Karpas-422 (cell line): ENCODE results near the gene UMAD1. TPM values are rescaled to one million over a fixed set of nuclear protein-coding genes. Genes with fewer than 3 reads are reported as not detected.

Source experiments
- DNase-seq: peaks from one replicate; pipeline ENCODE4 v3.0.0-alpha.2; 2015
- H2AFZ ChIP-seq: fragments of 200-600 bp; sonication (generic); 2 replicates; pipeline ENCODE4 v1.6.1; 2014; ENCODE audit warnings: antibody characterized with exemption, low read length, mixed read lengths
- H3K27ac ChIP-seq: fragments of 200-600 bp; sonication (generic); 2 replicates; pipeline ENCODE4 v1.5.1; 2014; ENCODE audit warnings: mild to moderate bottlenecking, low read length, moderate library complexity
- H3K27me3 ChIP-seq: fragments of 200-600 bp; sonication (generic); 2 replicates; pipeline ENCODE4 v1.6.1; 2014; ENCODE audit warnings: low read length, mixed read lengths
- H3K36me3 ChIP-seq: fragments of 200-600 bp; sonication (generic); 2 replicates; pipeline ENCODE4 v1.6.1; 2014; ENCODE audit warnings: low read length, mixed read lengths; ENCODE audit not compliant: insufficient read depth
- H3K4me1 ChIP-seq: fragments of 200-600 bp; sonication (generic); 2 replicates; pipeline ENCODE4 v1.6.1; 2014; ENCODE audit warnings: mild to moderate bottlenecking, low read length, mixed read lengths
- H3K4me2 ChIP-seq: fragments of 200-600 bp; sonication (generic); 2 replicates; pipeline ENCODE4 v1.6.1; 2014; ENCODE audit warnings: low read length, low read depth, mild to moderate bottlenecking; ENCODE audit not compliant: poor library complexity, severe bottlenecking
- H3K4me3 ChIP-seq: fragments of 200-600 bp; sonication (generic); 2 replicates; pipeline ENCODE4 v1.5.1; 2014; ENCODE audit warnings: mild to moderate bottlenecking, antibody characterized with exemption, low read length, mixed read lengths
- H3K79me2 ChIP-seq: fragments of 200-600 bp; sonication (generic); 2 replicates; pipeline ENCODE4 v1.6.1; 2014; ENCODE audit warnings: mild to moderate bottlenecking, low read length, mixed read lengths
- H3K9ac ChIP-seq: fragments of 200-600 bp; sonication (generic); 2 replicates; pipeline ENCODE4 v1.6.0; 2014; ENCODE audit warnings: low read length
- H3K9me2 ChIP-seq: fragments of 200-600 bp; sonication (generic), shearing (Covaris generic); replicated peaks from 2 replicates; pipeline ENCODE4 v1.6.0; 2014; ENCODE audit warnings: mild to moderate bottlenecking, low read length, moderate library complexity; ENCODE audit not compliant: insufficient read depth
- H3K9me3 ChIP-seq: fragments of 300-700, 200-600 bp; sonication (generic); 2 replicates; pipeline ENCODE4 v1.6.1; 2014; ENCODE audit warnings: low read length, mixed read lengths
- H4K20me1 ChIP-seq: fragments of 200-600 bp; sonication (generic); 2 replicates; pipeline ENCODE4 v1.6.1; 2014; ENCODE audit warnings: mild to moderate bottlenecking, antibody characterized with exemption, low read length, low read depth; ENCODE audit not compliant: insufficient read depth
- total RNA-seq: library from RNA; depleted of rRNA; stranded (reverse); fragments of >200 nt; shearing (Covaris generic); gene quantifications from 2 replicates; pipeline ENCODE4 v1.2.3, GENCODE V29; 2014; ENCODE audit warnings: low replicate concordance

The UMAD1 gene
- total RNA-seq, 1 experiment from 2014 or later = 15.2 TPM

GRCh38 chr7:7617550-7617949 lies 23.0 kb upstream of the UMAD1 start:
- no peaks in the 10 kb centered on the region for H3K36me3 ChIP-seq
- no peak overlapping the region for H2AFZ ChIP-seq
- H3K4me1 ChIP-seq = no peaks in the 10 kb centered on the region
- no peaks in the 10 kb centered on the region for H3K9me3 ChIP-seq
- H3K4me2 ChIP-seq = no peak overlapping the region
- H3K27ac ChIP-seq = no peak overlapping the region
- H4K20me1 ChIP-seq = no peaks in the 10 kb centered on the region
- H3K9ac ChIP-seq = no peak overlapping the region
- no peak for DNase-seq
- no peaks in the 10 kb centered on the region for H3K27me3 ChIP-seq
- H3K79me2 ChIP-seq = no peaks in the 10 kb centered on the region
- no peaks in the 10 kb centered on the region for H3K9me2 ChIP-seq
- no peak overlapping the region for H3K4me3 ChIP-seq

- no peaks in the 10 kb centered on the region for H3K9me2 ChIP-seq
- H3K4me3 ChIP-seq = no peak overlapping the region
- no peaks in the 10 kb centered on the region for H3K9me3 ChIP-seq
- no peaks in the 10 kb centered on the region for H3K79me2 ChIP-seq
- no peak overlapping the region for H3K9ac ChIP-seq
- no peaks in the 10 kb centered on the region for H3K27me3 ChIP-seq
- no peak overlapping the region for H3K4me2 ChIP-seq
- no peaks in the 10 kb centered on the region for H3K36me3 ChIP-seq
- no peak for DNase-seq
- no peaks in the 10 kb centered on the region for H3K4me1 ChIP-seq
- no peaks in the 10 kb centered on the region for H4K20me1 ChIP-seq
- H3K27ac ChIP-seq = no peak overlapping the region
- H2AFZ ChIP-seq = no peak overlapping the region
Measured at GRCh38 chr7:7618410-7618809, 22.1 kb upstream of the UMAD1 start.

- Histone ChIP-seq H3K9ac (no peak overlapping the region), H3K4me3 (no peak overlapping the region), H3K9me3 (no peaks in the 10 kb centered on the region), H3K4me1 (no peaks in the 10 kb centered on the region), H4K20me1 (no peaks in the 10 kb centered on the region), H3K36me3 (no peaks in the 10 kb centered on the region), H3K27me3 (no peaks in the 10 kb centered on the region), H3K4me2 (no peak overlapping the region), H3K27ac (no peak overlapping the region), H2AFZ (no peak overlapping the region), H3K9me2 (no peaks in the 10 kb centered on the region), H3K79me2 (no peaks in the 10 kb centered on the region)
- no peak for DNase-seq
Measured at GRCh38 chr7:7620236-7620635, 20.3 kb upstream of the UMAD1 start.

GRCh38 chr7:7620644-7621210 lies 19.8 kb upstream of the UMAD1 start:
- Histone ChIP-seq H3K4me3 (no peak overlapping the region), H3K79me2 (no peaks in the 10 kb centered on the region), H3K36me3 (no peaks in the 10 kb centered on the region), H3K9me3 (no peaks in the 10 kb centered on the region), H3K9me2 (no peaks in the 10 kb centered on the region), H3K27ac (no peak overlapping the region), H4K20me1 (no peaks in the 10 kb centered on the region), H3K27me3 (no peaks in the 10 kb centered on the region), H3K4me1 (no peaks in the 10 kb centered on the region), H2AFZ (no peak overlapping the region), H3K9ac (no peak overlapping the region), H3K4me2 (no peak overlapping the region)
- DNase-seq = peak; percentile 25

GRCh38 chr7:7628476-7628875 lies 12.1 kb upstream of the UMAD1 start:
- H3K79me2 ChIP-seq = no peaks in the 10 kb centered on the region
- no peak overlapping the region for H3K27ac ChIP-seq
- no peaks in the 10 kb centered on the region for H4K20me1 ChIP-seq
- H2AFZ ChIP-seq = no peak overlapping the region
- H3K9ac ChIP-seq = no peak overlapping the region
- no peaks in the 10 kb centered on the region for H3K27me3 ChIP-seq
- no peaks in the 10 kb centered on the region for H3K9me2 ChIP-seq
- no peaks in the 10 kb centered on the region for H3K9me3 ChIP-seq
- no peak for DNase-seq
- H3K4me2 ChIP-seq = no peak overlapping the region
- no peaks in the 10 kb centered on the region for H3K36me3 ChIP-seq
- no peak overlapping the region for H3K4me3 ChIP-seq
- no peaks in the 10 kb centered on the region for H3K4me1 ChIP-seq

GRCh38 chr7:7630626-7631329 lies 9.8 kb upstream of the UMAD1 start:
- no peak overlapping the region for H2AFZ ChIP-seq
- H3K9me2 ChIP-seq = no peaks in the 10 kb centered on the region
- 0 out of 2 replicates have a peak, but pooled peaks cover 3% of the 10 kb centered on the region for H3K36me3 ChIP-seq
- H3K79me2 ChIP-seq = no peaks in the 10 kb centered on the region
- H3K9me3 ChIP-seq = no peaks in the 10 kb centered on the region
- no peak overlapping the region for H3K9ac ChIP-seq
- H3K27me3 ChIP-seq = no peaks in the 10 kb centered on the region
- H3K4me3 ChIP-seq = no peak overlapping the region
- H3K4me2 ChIP-seq = no peak overlapping the region
- H3K27ac ChIP-seq = no peak overlapping the region
- no peaks in the 10 kb centered on the region for H4K20me1 ChIP-seq
- peak; percentile 33 for DNase-seq
- H3K4me1 ChIP-seq = no peaks in the 10 kb centered on the region

- Histone ChIP-seq H3K27me3 (no peaks in the 10 kb centered on the region), H4K20me1 (no peaks in the 10 kb centered on the region), H3K9me3 (no peaks in the 10 kb centered on the region), H2AFZ (no peak overlapping the region), H3K4me3 (peak overlapping the region; percentile 78), H3K9me2 (no peaks in the 10 kb centered on the region), H3K9ac (peak overlapping the region; percentile 82), H3K79me2 (peaks cover 47% of the 10 kb centered on the region), H3K36me3 (peaks cover 18% of the 10 kb centered on the region; the same call in 1 of the 2 replicates), H3K4me1 (peaks cover 26% of the 10 kb centered on the region), H3K27ac (peak overlapping the region; percentile 59), H3K4me2 (peak overlapping the region; percentile 85)
- peak; percentile 46 for DNase-seq
Measured at GRCh38 chr7:7639421-7639820, 1.1 kb upstream of the UMAD1 start.

GRCh38 chr7:7639847-7640220 lies 718 bp upstream of the UMAD1 start:
- Histone ChIP-seq H3K27ac (peak overlapping the region; percentile 59), H3K4me1 (peaks cover 26% of the 10 kb centered on the region), H3K79me2 (peaks cover 51% of the 10 kb centered on the region), H3K9me3 (no peaks in the 10 kb centered on the region), H3K4me2 (peak overlapping the region; percentile 85), H3K36me3 (peaks cover 18% of the 10 kb centered on the region; the same call in 1 of the 2 replicates), H4K20me1 (no peaks in the 10 kb centered on the region), H3K9ac (peak overlapping the region; percentile 82), H3K27me3 (no peaks in the 10 kb centered on the region), H3K9me2 (no peaks in the 10 kb centered on the region), H2AFZ (peak overlapping the region; percentile 80), H3K4me3 (peak overlapping the region; percentile 78)
- peak; percentile 77 for DNase-seq
